B cell (primary cell): ENCODE data around the gene ARPP21. TPM values are rescaled to one million over a fixed set of nuclear protein-coding genes. Genes with fewer than 3 reads are reported as not detected.

ENCODE experiments used
- ATAC-seq: fragments of 200-7000 bp; cut with Tn5 transposase; one replicate; pipeline ENCODE4 v1.10.0; 2021; ENCODE audit warnings: low read depth, mild to moderate bottlenecking, moderate number of reproducible peaks, moderate library complexity
- CTCF ChIA-PET: fragments of 350-600 bp; sonication (Branson Sonifier 250); formaldehyde crosslinking; loops from one replicate; lab custom pipeline; 2021; ENCODE audit warnings: antibody characterized with exemption, inconsistent platforms; lab: Charles Lee
- POLR2A ChIA-PET: fragments of 350-600 bp; sonication (Branson Sonifier 250); formaldehyde crosslinking; loops from one replicate; lab custom pipeline; 2021; ENCODE audit warnings: antibody characterized with exemption; lab: Charles Lee
- DNase-seq: peaks from one replicate; pipeline ENCODE4 v3.0.0; 2013
- H2AFZ ChIP-seq: 2 replicates; pipeline ENCODE4 v1.6.1; 2012; ENCODE audit warnings: mild to moderate bottlenecking, low read depth, low read length; ENCODE audit not compliant: insufficient read depth, poor library complexity, severe bottlenecking
- H3K27ac ChIP-seq, 2 donors: 1 replicate in 1 of 2; 2 replicates in 1 of 2; pipeline ENCODE4 v1.5.1; 2012 to 2013; ENCODE audit warnings: low read length in 2 of 2, mild to moderate bottlenecking in 2 of 2, moderate library complexity in 1 of 2
- H3K27me3 ChIP-seq, 4 experiments: fragments of 200-600 bp in 1 of 4; sonication (generic) in 1 of 4; replicated peaks in 1 of 4; 1 replicate in 2 of 4; 2 replicates in 2 of 4; pipeline versions ENCODE4 v1.6.1 to v1.7.0; 2013 to 2016; ENCODE audit warnings: low read length in 3 of 4, mild to moderate bottlenecking in 2 of 4, mixed read lengths in 1 of 4, moderate library complexity in 1 of 4; ENCODE audit not compliant: insufficient read depth in 4 of 4, control insufficient read depth in 3 of 4; ENCODE audit errors: control extremely low read depth in 1 of 4
- H3K36me3 ChIP-seq, 2 experiments: replicated peaks in 1 of 2; 1 replicate in 1 of 2; 2 replicates in 1 of 2; pipeline versions ENCODE4 v1.6.1 to v1.7.1; 2013; ENCODE audit warnings: low read length in 1 of 2; ENCODE audit not compliant: insufficient read depth in 2 of 2, control insufficient read depth in 1 of 2; ENCODE audit errors: control extremely low read depth in 1 of 2, extremely low read depth in 1 of 2
- H3K4me1 ChIP-seq, 2 donors: fragments of 200-600 bp in 1 of 2; sonication (generic) in 1 of 2; 1 replicate in 1 of 2; 2 replicates in 1 of 2; pipeline versions ENCODE4 v1.5.1 to v1.6.1; 2013 to 2017; ENCODE audit warnings: low read length in 2 of 2; ENCODE audit not compliant: control insufficient read depth in 2 of 2, insufficient read depth in 2 of 2
- H3K4me2 ChIP-seq: replicated peaks from 2 replicates; pipeline ENCODE3; 2012; ENCODE audit warnings: mild to moderate bottlenecking, low read depth, low read length; ENCODE audit not compliant: poor library complexity, severe bottlenecking
- H3K4me3 ChIP-seq, 5 experiments: fragments of 200-600 bp in 1 of 5; sonication (generic) in 1 of 5; 1 replicate in 3 of 5; 2 replicates in 2 of 5; pipeline versions ENCODE4 v1.5.1 to v1.7.0; 2011 to 2016; ENCODE audit warnings: low read length in 4 of 5, mild to moderate bottlenecking in 4 of 5, low read depth in 2 of 5, control low read depth in 1 of 5, moderate library complexity in 1 of 5; ENCODE audit not compliant: insufficient read depth in 1 of 5; ENCODE audit errors: control extremely low read depth in 1 of 5, extremely low read depth in 1 of 5
- H3K79me2 ChIP-seq: fragments of 200-600 bp; sonication (generic); one replicate; pipeline ENCODE4 v1.6.0; 2016; ENCODE audit warnings: low read length; ENCODE audit not compliant: control insufficient read depth, insufficient read depth
- H3K9ac ChIP-seq: fragments of 200-600 bp; sonication (generic); 2 replicates; pipeline ENCODE4 v1.6.1; 2017; ENCODE audit warnings: mild to moderate bottlenecking, low read length, moderate library complexity
- H3K9me3 ChIP-seq, 3 donors: one replicate each; pipeline versions ENCODE4 v1.6.1 to v1.7.1; 2013; ENCODE audit warnings: low read length in 2 of 3; ENCODE audit not compliant: control insufficient read depth in 2 of 3, insufficient read depth in 1 of 3; ENCODE audit errors: control extremely low read depth in 1 of 3
- H4K20me1 ChIP-seq: 2 replicates; pipeline ENCODE4 v1.6.0; 2012; ENCODE audit warnings: mild to moderate bottlenecking, low read length; ENCODE audit not compliant: insufficient read depth, control insufficient read depth, poor library complexity, severe bottlenecking
- H3K27ac Mint-ChIP-seq: one replicate; pipeline ENCODE4 v1.8.0; 2021; ENCODE audit warnings: mixed read lengths
- H3K27me3 Mint-ChIP-seq: one replicate; pipeline ENCODE4 v1.8.0; 2021; ENCODE audit warnings: mixed read lengths
- H3K4me1 Mint-ChIP-seq: one replicate; pipeline ENCODE4 v1.8.0; 2021; ENCODE audit warnings: mixed read lengths
- H3K4me3 Mint-ChIP-seq: one replicate; pipeline ENCODE4 v1.8.0; 2021; ENCODE audit warnings: mixed read lengths
- H3K9me3 Mint-ChIP-seq: one replicate; pipeline ENCODE4 v1.8.0; 2022; ENCODE audit warnings: mixed read lengths; ENCODE audit not compliant: insufficient read depth
- EZH2 ChIP-seq: IDR thresholded peaks from 2 replicates; pipeline ENCODE4 v1.6.1; 2012; ENCODE audit warnings: borderline replicate concordance, low read depth, mild to moderate bottlenecking, moderate library complexity, low read length; ENCODE audit not compliant: insufficient read depth, poor library complexity, severe bottlenecking
- WGBS: methylation state at CpG from one replicate; pipeline ENCODE4 v1.1.5; 2013; ENCODE audit warnings: missing lambda C conversion rate; ENCODE audit not compliant: insufficient coverage; 5-methylcytosine and 5-hydroxymethylcytosine counted together
- intact Hi-C: fragments of 100-400 bp; cut with micrococcal nuclease; formaldehyde crosslinking; loops from one replicate; pipeline ENCODE4 v1.10.0; 2022
- polyA plus RNA-seq: library from polyadenylated mRNA; depleted of rRNA; stranded (reverse); fragments of >200 nt; gene quantifications from 2 replicates; pipeline ENCODE4 v1.2.3, GENCODE V29; 2012
- total RNA-seq, 2 donors: library from RNA; stranded (reverse); fragments of 120-200 nt in 1 of 2; gene quantifications; 1 replicate in 1 of 2; 2 replicates in 1 of 2; pipeline versions ENCODE4 v1.2.3 to v1.2.4, GENCODE V29; 2013 to 2022
- TF ChIP-seq, protein P1 (sequence below): fragments of 200-600 bp; IDR thresholded peaks from one replicate; pipeline ENCODE4 v1.8.0; 2022; ENCODE audit warnings: antibody characterized with exemption, mild to moderate bottlenecking

Gene ARPP21
- total and polyA plus RNA-seq, 2 donors (not counting 1 experiment from before 2014, with no cell fraction given) = 0.10 TPM; not detected in 1

DNA sequence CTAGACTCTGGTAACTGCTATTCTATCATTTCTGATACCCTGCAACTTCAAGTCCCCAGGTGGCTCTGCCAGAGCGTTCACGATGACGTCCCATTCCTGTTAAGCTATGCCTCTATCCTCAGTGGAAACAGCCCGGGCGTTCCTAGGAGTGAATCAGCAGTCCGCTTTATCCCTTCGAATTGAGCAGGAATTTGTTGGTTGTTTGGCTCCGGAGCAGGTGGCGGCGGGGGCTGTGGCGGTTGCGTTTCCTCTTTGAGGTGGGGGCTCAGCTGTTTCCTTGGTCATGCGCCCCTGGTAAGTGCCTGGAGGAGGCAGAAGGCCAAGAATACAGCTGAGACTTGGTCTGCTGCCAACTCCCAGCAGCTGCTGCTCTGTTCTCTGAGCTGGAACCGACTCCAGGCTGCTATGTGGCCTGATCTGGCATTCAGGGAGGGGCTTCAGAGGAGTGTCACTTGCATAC, 25.2 kb downstream of the ARPP21 start:
- peak; percentile 53 for ATAC-seq
- Histone ChIP-seq H4K20me1 (no peaks in the 10 kb centered on the region), H3K4me2 (peak overlapping the region; percentile 2), H3K4me3 (no peak overlapping the region), H3K9me3 (no peaks in the 10 kb centered on the region), H3K27me3 (no peaks in the 10 kb centered on the region), H3K9ac (no peak overlapping the region), H3K4me1 (peaks cover 3 to 4% of the 10 kb centered on the region in 2 donors), H2AFZ (no peak overlapping the region), H3K79me2 (no peaks in the 10 kb centered on the region), H3K36me3 (no peaks in the 10 kb centered on the region), H3K27ac (no peak overlapping the region)
- ChIA-PET CTCF (no interaction called here), POLR2A (no interaction called here)
- Mint-ChIP-seq H3K9me3 (no peaks in the 10 kb centered on the region), H3K27me3 (peaks cover 3% of the 10 kb centered on the region), H3K4me1 (peaks cover 5% of the 10 kb centered on the region), H3K27ac (no peak overlapping the region), H3K4me3 (no peak overlapping the region)
- intact Hi-C loops = no loop called here
- TF ChIP-seq, protein P1, sequence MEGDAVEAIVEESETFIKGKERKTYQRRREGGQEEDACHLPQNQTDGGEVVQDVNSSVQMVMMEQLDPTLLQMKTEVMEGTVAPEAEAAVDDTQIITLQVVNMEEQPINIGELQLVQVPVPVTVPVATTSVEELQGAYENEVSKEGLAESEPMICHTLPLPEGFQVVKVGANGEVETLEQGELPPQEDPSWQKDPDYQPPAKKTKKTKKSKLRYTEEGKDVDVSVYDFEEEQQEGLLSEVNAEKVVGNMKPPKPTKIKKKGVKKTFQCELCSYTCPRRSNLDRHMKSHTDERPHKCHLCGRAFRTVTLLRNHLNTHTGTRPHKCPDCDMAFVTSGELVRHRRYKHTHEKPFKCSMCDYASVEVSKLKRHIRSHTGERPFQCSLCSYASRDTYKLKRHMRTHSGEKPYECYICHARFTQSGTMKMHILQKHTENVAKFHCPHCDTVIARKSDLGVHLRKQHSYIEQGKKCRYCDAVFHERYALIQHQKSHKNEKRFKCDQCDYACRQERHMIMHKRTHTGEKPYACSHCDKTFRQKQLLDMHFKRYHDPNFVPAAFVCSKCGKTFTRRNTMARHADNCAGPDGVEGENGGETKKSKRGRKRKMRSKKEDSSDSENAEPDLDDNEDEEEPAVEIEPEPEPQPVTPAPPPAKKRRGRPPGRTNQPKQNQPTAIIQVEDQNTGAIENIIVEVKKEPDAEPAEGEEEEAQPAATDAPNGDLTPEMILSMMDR = no peak
- no peak for TF ChIP-seq EZH2
- peak; percentile 45 for DNase-seq
- WGBS = 5% methylated on average over 14 of the region's 14 CpGs

DNA sequence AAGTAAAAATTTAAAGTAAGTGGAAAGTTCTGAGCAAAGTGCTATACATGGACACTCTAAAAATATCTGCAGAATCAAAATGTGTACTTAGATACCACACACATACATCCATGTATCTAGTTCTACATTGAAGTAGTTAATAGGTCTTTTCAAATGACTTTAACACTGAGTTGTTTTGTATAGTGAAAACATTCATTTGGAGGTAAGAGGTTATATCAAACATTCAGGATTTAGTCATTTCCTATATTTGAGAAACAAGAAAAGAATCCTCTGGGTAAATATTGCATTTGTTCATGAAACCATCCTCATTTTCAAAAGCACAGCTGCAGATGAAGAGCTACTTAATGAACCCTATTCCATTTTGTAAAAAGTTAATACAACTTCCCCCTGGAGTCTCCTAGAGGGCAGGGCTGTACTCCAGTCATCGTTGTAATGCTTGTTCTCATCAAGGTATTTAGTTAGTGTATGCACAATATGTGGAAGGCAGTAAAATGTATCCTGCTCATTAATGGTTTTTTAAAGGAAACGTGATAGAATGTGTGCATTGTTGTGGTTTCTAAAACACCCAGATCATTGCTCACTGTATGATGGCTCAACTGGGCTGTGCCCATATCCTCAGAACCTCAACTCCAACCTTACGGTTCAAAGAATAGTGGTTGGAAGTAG, 26.2 kb downstream of the ARPP21 start:
- intact Hi-C loops = no loop called here
- H3K27me3 ChIP-seq = no peaks in the 10 kb centered on the region
- no peak overlapping the region for H3K27ac Mint-ChIP-seq
- ChIA-PET POLR2A (no interaction called here), CTCF (no interaction called here)
- no peak overlapping the region for H3K4me3 Mint-ChIP-seq
- DNase-seq (no peak), ATAC-seq (no peak)
- H3K4me1 Mint-ChIP-seq = peaks cover 7% of the 10 kb centered on the region
- H3K36me3 ChIP-seq = no peaks in the 10 kb centered on the region
- H4K20me1 ChIP-seq = no peaks in the 10 kb centered on the region
- H3K27me3 Mint-ChIP-seq = peaks cover 3% of the 10 kb centered on the region
- no peak overlapping the region for H2AFZ ChIP-seq
- no peaks in the 10 kb centered on the region for H3K9me3 ChIP-seq
- H3K9me3 Mint-ChIP-seq = no peaks in the 10 kb centered on the region
- no peak overlapping the region for H3K9ac ChIP-seq
- no peaks in the 10 kb centered on the region for H3K79me2 ChIP-seq
- no peak overlapping the region for H3K4me3 ChIP-seq
- TF ChIP-seq, protein P1 = no peak
- no peak for TF ChIP-seq EZH2
- H3K27ac ChIP-seq = no peak overlapping the region
- H3K4me2 ChIP-seq = no peak overlapping the region
- peaks cover 3 to 4% of the 10 kb centered on the region in 2 donors for H3K4me1 ChIP-seq
- WGBS = no CpG with 5 or more reads among the region's 3 CpGs
